GM12878 (cell line): Measurements from ENCODE around the gene LAMC3. TPM values are rescaled to one million over a fixed set of nuclear protein-coding genes. Genes with fewer than 3 reads are reported as not detected.

Experiments
- ATAC-seq: fragments of 200-7000 bp; cut with Tn5 transposase; 3 replicates; pipeline ENCODE4 v1.9.1; 2020; ENCODE audit warnings: mild to moderate bottlenecking, moderate library complexity
- BruUV-seq: library from RNA; stranded (reverse); fragments of 400-500 nt; replicated peaks from 2 replicates; lab custom pipeline; 2021; lab: Mats Ljungman, UMichigan
- CTCF ChIA-PET: fragments of 300-600 bp; sonication (Branson Sonifier 250); formaldehyde crosslinking; extraction: SDS; loops from one replicate; lab custom pipeline; 2021; ENCODE audit warnings: inconsistent platforms; lab: Yijun Ruan, JAX
- POLR2A ChIA-PET: fragments of 350-600 bp; formaldehyde crosslinking; extraction: SDS; loops from one replicate; lab custom pipeline; 2021; ENCODE audit warnings: inconsistent platforms; lab: Charles Lee
- RAD21 ChIA-PET: fragments of 300-600 bp; sonication (Branson Sonifier 250); formaldehyde crosslinking; loops from one replicate; lab custom pipeline; 2023; ENCODE audit warnings: antibody characterized with exemption; ENCODE audit not compliant: unreplicated experiment; lab: Charles Lee
- SMC1A ChIA-PET: fragments of 300-600 bp; sonication (Branson Sonifier 250); formaldehyde crosslinking; loops from one replicate; lab custom pipeline; 2023; ENCODE audit not compliant: unreplicated experiment, uncharacterized antibody; lab: Charles Lee
- DNase-seq: peaks from one replicate; pipeline ENCODE4 v3.0.0-alpha.2; 2011; ENCODE audit warnings: low read depth, low spot score
- FAIRE-seq: peaks from 3 replicates; lab custom pipeline; 2011; peaks lifted over from hg19 to GRCh38; lab: Jason Lieb, UNC
- H2AFZ ChIP-seq: 2 replicates; pipeline ENCODE4 v1.6.0; 2011; ENCODE audit warnings: low read depth, low read length, control low read depth; ENCODE audit not compliant: control insufficient read depth
- H3K27ac ChIP-seq: 2 replicates; pipeline ENCODE4 v1.5.1; 2011; ENCODE audit warnings: control low read depth; ENCODE audit not compliant: control insufficient read depth, insufficient read depth
- H3K27me3 ChIP-seq, 2 experiments: replicated peaks in 1 of 2; 2 replicates each; pipeline versions ENCODE4 v1.6.0 to v1.6.1; 2011; ENCODE audit warnings: low read length in 1 of 2; ENCODE audit not compliant: control insufficient read depth in 2 of 2, insufficient read depth in 2 of 2
- H3K36me3 ChIP-seq, 2 experiments: 2 replicates each; pipeline ENCODE4 v1.5.1; 2011; ENCODE audit warnings: low read length in 1 of 2; ENCODE audit not compliant: control insufficient read depth in 2 of 2, insufficient read depth in 2 of 2
- H3K4me1 ChIP-seq: 2 replicates; pipeline ENCODE4 v1.6.1; 2011; ENCODE audit warnings: mild to moderate bottlenecking, low read length, moderate library complexity, mixed read lengths; ENCODE audit not compliant: control insufficient read depth, insufficient read depth
- H3K4me2 ChIP-seq: 2 replicates; pipeline ENCODE4 v1.6.0; 2011; ENCODE audit warnings: control low read depth; ENCODE audit not compliant: control insufficient read depth, insufficient read depth
- H3K4me3 ChIP-seq: fragments of 200-600 bp; sonication (generic); 2 replicates; pipeline ENCODE4 v1.5.1; 2016
- H3K79me2 ChIP-seq: 2 replicates; pipeline ENCODE4 v1.6.0; 2011; ENCODE audit warnings: low read length; ENCODE audit not compliant: control insufficient read depth, insufficient read depth
- H3K9ac ChIP-seq: 2 replicates; pipeline ENCODE4 v1.8.0; 2011; ENCODE audit warnings: low read length, control low read depth, mixed read lengths; ENCODE audit not compliant: control insufficient read depth, insufficient read depth
- H3K9me3 ChIP-seq: replicated peaks from 3 replicates; pipeline ENCODE4 v1.5.1; 2011; ENCODE audit warnings: mild to moderate bottlenecking, low read length; ENCODE audit not compliant: control insufficient read depth, insufficient read depth
- H4K20me1 ChIP-seq: 2 replicates; pipeline ENCODE4 v1.6.0; 2011; ENCODE audit not compliant: control insufficient read depth, insufficient read depth
- ASH2L ChIP-seq: fragments of 300-600, 200-600 bp; sonication (generic); IDR thresholded peaks from 2 replicates; pipeline ENCODE4 v1.6.1; 2017; ENCODE audit warnings: low read depth, mild to moderate bottlenecking, borderline replicate concordance
- CBFB ChIP-seq: IDR thresholded peaks from 2 replicates; pipeline ENCODE4 v1.6.1; 2016; ENCODE audit warnings: antibody characterized with exemption, low read depth
- CBX3 ChIP-seq: fragments of 200-600 bp; sonication (generic); IDR thresholded peaks from 2 replicates; pipeline ENCODE4 v1.6.1; 2016; ENCODE audit warnings: low read depth, borderline replicate concordance
- CREB1 ChIP-seq: IDR thresholded peaks from 2 replicates; pipeline ENCODE4 v1.6.1; 2012; ENCODE audit warnings: low read depth, mild to moderate bottlenecking, inconsistent platforms
- DPF2 ChIP-seq: fragments of 450-650 bp; IDR thresholded peaks from 2 replicates; pipeline ENCODE4 v1.6.1; 2017; ENCODE audit warnings: mild to moderate bottlenecking
- HDGF ChIP-seq: fragments of 450-650 bp; IDR thresholded peaks from 2 replicates; pipeline ENCODE4 v1.6.1; 2016; ENCODE audit warnings: antibody characterized with exemption
- MXI1 ChIP-seq: fragments of 150-350 bp; IDR thresholded peaks from 2 replicates; pipeline ENCODE4 v1.6.1; 2011; ENCODE audit warnings: low read depth, mild to moderate bottlenecking, inconsistent platforms, low read length, improper control_type of control experiment
- POLR2AphosphoS2 ChIP-seq: IDR thresholded peaks from 2 replicates; pipeline ENCODE4 v1.6.1; 2011; ENCODE audit warnings: low read depth, mild to moderate bottlenecking, low read length, improper control_type of control experiment, moderate library complexity
- ZNF384 ChIP-seq: IDR thresholded peaks from 2 replicates; pipeline ENCODE4 v1.6.1; 2012; ENCODE audit warnings: low read depth, mild to moderate bottlenecking, low read length, improper control_type of control experiment, borderline replicate concordance
- WGBS: methylation state at CpG from one replicate; pipeline ENCODE4 v1.1.6; 2016; ENCODE audit warnings: low lambda C conversion rate; ENCODE audit not compliant: insufficient replicate concordance, insufficient coverage; ENCODE audit errors: missing lambda C conversion rate; 5-methylcytosine and 5-hydroxymethylcytosine counted together
- in situ Hi-C: fragments of 300-500 bp; cut with MboI; formaldehyde crosslinking; loops from 9 replicates; pipeline ENCODE4 v1.14.3; 2018; ENCODE audit warnings: mixed read lengths
- intact Hi-C: fragments of 100-400 bp; cut with micrococcal nuclease; formaldehyde crosslinking; loops from one replicate; pipeline ENCODE4 v1.14.2; 2022; ENCODE audit not compliant: unreplicated experiment
- polyA plus RNA-seq, 11 experiments: library from polyadenylated mRNA; depleted of rRNA in 4 of 11; unstranded in 6 of 11; stranded (reverse) in 5 of 11; fragments of >200 nt; fragmentation: Nextera tagmentation in 4 of 11; fragmentation: Illumina TruSeq in 1 of 11; extraction: Ambion mirVana in 4 of 11; extraction: Trizol in 1 of 11; gene quantifications; 1 replicate in 1 of 11; 2 replicates in 10 of 11; pipeline versions ENCODE4 v1.2.1 to v1.2.3, GENCODE V29; 2011 to 2016; ENCODE audit warnings: inconsistent platforms in 2 of 11, missing spikeins in 2 of 11, low read depth in 1 of 11
- total RNA-seq, 4 experiments: library from RNA; depleted of rRNA in 3 of 4; stranded (reverse); fragments of >200 nt in 3 of 4; fragmentation: Illumina TruSeq in 1 of 4; extraction: Trizol in 1 of 4; gene quantifications; 2 replicates each; pipeline versions ENCODE4 v1.2.1 to v1.2.3, GENCODE V29; 2013 to 2021
- TF ChIP-seq, protein P1 (sequence below): IDR thresholded peaks from 2 replicates; pipeline ENCODE4 v1.6.1; 2012; ENCODE audit warnings: improper control_type of control experiment, low read depth, low read length; ENCODE audit not compliant: insufficient replicate concordance

LAMC3 gene
- total and polyA plus RNA-seq, 10 of the 15 experiments (the other 5 are each of a cell fraction or from before 2014, with no cell fraction given), result under 0.01 to 0.08 TPM; not detected in 8

DNA sequence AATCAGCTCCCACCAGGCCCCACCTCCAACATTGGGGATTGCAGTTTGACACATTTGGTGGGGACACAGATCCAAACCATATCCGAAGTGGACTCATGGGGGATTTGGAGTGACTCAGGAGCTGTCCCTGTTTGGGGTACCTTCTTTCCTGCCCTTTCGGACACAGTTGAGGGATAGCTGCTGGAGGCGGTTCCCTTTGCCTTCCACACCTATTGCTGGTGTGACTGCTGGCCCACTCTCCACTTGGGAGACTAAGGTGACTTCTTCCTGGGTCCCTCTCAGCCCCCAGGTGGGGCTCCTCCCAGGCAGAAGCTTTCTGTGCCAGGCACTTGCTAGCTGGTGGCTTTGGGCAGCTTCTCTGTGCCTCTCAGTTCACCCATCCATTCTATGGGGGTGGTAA, 26.6 kb downstream of the LAMC3 start:
- H3K9me3 ChIP-seq, result no peaks in the 10 kb centered on the region
- H3K36me3 ChIP-seq, result no peaks in the 10 kb centered on the region
- ChIA-PET SMC1A (no interaction called here), CTCF (interaction anchor here (0.5 to 2.6 kb wide), 3 partner anchors 11 to 23 kb away, joined by 3 to 7 read pairs (median 3); no protein-coding TSS in a partner anchor), RAD21 (interaction anchor here (1.1 kb wide), 1 partner anchor 11 kb away, joined by 3 read pairs; no protein-coding TSS in a partner anchor), POLR2A (no interaction called here)
- FAIRE-seq, result no peak
- H2AFZ ChIP-seq, result no peak overlapping the region
- intact Hi-C loops (no loop called here), in situ Hi-C loops (no loop called here)
- TF ChIP-seq HDGF (no peak), MXI1 (no peak), ASH2L (no peak), CBX3 (no peak), CBFB (no peak), POLR2AphosphoS2 (no peak), CREB1 (no peak), DPF2 (no peak), ZNF384 (no peak)
- TF ChIP-seq, protein P1, sequence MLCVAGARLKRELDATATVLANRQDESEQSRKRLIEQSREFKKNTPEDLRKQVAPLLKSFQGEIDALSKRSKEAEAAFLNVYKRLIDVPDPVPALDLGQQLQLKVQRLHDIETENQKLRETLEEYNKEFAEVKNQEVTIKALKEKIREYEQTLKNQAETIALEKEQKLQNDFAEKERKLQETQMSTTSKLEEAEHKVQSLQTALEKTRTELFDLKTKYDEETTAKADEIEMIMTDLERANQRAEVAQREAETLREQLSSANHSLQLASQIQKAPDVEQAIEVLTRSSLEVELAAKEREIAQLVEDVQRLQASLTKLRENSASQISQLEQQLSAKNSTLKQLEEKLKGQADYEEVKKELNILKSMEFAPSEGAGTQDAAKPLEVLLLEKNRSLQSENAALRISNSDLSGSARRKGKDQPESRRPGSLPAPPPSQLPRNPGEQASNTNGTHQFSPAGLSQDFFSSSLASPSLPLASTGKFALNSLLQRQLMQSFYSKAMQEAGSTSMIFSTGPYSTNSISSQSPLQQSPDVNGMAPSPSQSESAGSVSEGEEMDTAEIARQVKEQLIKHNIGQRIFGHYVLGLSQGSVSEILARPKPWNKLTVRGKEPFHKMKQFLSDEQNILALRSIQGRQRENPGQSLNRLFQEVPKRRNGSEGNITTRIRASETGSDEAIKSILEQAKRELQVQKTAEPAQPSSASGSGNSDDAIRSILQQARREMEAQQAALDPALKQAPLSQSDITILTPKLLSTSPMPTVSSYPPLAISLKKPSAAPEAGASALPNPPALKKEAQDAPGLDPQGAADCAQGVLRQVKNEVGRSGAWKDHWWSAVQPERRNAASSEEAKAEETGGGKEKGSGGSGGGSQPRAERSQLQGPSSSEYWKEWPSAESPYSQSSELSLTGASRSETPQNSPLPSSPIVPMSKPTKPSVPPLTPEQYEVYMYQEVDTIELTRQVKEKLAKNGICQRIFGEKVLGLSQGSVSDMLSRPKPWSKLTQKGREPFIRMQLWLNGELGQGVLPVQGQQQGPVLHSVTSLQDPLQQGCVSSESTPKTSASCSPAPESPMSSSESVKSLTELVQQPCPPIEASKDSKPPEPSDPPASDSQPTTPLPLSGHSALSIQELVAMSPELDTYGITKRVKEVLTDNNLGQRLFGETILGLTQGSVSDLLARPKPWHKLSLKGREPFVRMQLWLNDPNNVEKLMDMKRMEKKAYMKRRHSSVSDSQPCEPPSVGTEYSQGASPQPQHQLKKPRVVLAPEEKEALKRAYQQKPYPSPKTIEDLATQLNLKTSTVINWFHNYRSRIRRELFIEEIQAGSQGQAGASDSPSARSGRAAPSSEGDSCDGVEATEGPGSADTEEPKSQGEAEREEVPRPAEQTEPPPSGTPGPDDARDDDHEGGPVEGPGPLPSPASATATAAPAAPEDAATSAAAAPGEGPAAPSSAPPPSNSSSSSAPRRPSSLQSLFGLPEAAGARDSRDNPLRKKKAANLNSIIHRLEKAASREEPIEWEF, result no peak
- H3K79me2 ChIP-seq, result no peaks in the 10 kb centered on the region
- ATAC-seq, result no peak
- no TSS peak for BruUV-seq
- H3K27me3 ChIP-seq, result peaks cover 0 to 4% of the 10 kb centered on the region in 2 experiments; a peak in 3 of 4 replicates
- 30% methylated on average over 3 of the region's 3 CpGs for WGBS
- no peak for DNase-seq
- no peaks in the 10 kb centered on the region for H4K20me1 ChIP-seq
- H3K27ac ChIP-seq, result no peak overlapping the region
- no peaks in the 10 kb centered on the region for H3K4me1 ChIP-seq
- no peak overlapping the region for H3K9ac ChIP-seq
- no peak overlapping the region for H3K4me2 ChIP-seq
- H3K4me3 ChIP-seq, result no peak overlapping the region
